ENCODE measurements around the gene YY2.

- TF ChIP-seq, protein P1, sequence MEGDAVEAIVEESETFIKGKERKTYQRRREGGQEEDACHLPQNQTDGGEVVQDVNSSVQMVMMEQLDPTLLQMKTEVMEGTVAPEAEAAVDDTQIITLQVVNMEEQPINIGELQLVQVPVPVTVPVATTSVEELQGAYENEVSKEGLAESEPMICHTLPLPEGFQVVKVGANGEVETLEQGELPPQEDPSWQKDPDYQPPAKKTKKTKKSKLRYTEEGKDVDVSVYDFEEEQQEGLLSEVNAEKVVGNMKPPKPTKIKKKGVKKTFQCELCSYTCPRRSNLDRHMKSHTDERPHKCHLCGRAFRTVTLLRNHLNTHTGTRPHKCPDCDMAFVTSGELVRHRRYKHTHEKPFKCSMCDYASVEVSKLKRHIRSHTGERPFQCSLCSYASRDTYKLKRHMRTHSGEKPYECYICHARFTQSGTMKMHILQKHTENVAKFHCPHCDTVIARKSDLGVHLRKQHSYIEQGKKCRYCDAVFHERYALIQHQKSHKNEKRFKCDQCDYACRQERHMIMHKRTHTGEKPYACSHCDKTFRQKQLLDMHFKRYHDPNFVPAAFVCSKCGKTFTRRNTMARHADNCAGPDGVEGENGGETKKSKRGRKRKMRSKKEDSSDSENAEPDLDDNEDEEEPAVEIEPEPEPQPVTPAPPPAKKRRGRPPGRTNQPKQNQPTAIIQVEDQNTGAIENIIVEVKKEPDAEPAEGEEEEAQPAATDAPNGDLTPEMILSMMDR (IDR thresholded peaks at IDR 0.05; ENCODE audit: poor library complexity, severe bottlenecking) = no peak
- TF ChIP-seq EP300 (conservative IDR thresholded peaks at IDR 0.05; ENCODE audit: poor library complexity, severe bottlenecking) (no peak), EZH2 (IDR thresholded peaks at IDR 0.05; ENCODE audit: borderline replicate concordance, insufficient read depth, low read length, poor library complexity, severe bottlenecking) (no peak), MXI1 (conservative IDR thresholded peaks at IDR 0.05; ENCODE audit: poor library complexity, severe bottlenecking) (no peak), REST (IDR thresholded peaks at IDR 0.05; ENCODE audit: borderline replicate concordance) (no peak)
Measured at GRCh38 chrX:21881881-21882574, 26.2 kb downstream of the YY2 start.
